ENCODE results near the gene MMP17.

- TF ChIP-seq POLR2A (IDR thresholded peaks at IDR 0.05) (no peak), CTCF (IDR thresholded peaks at IDR 0.05) (no peak)
Measured at GRCh38 chr12:131831635-131832041, 3.4 kb downstream of the MMP17 start.
